Endodermal cell (in vitro differentiated cells): ENCODE measurements around the gene CTIF. TPM values are rescaled to one million over a fixed set of nuclear protein-coding genes. Genes with fewer than 3 reads are reported as not detected.

Source experiments
- DNase-seq: peaks from one replicate; pipeline ENCODE4 v3.0.0-alpha.2; 2017
- H3K27ac ChIP-seq: 2 replicates; pipeline ENCODE4 v1.5.1; 2013; ENCODE audit warnings: mild to moderate bottlenecking, low read depth, low read length, moderate library complexity
- H3K27me3 ChIP-seq: 2 replicates; pipeline ENCODE4 v1.6.1; 2013; ENCODE audit warnings: mild to moderate bottlenecking, low read length, moderate library complexity; ENCODE audit not compliant: insufficient read depth, control insufficient read depth, poor library complexity, severe bottlenecking
- H3K36me3 ChIP-seq: 2 replicates; pipeline ENCODE4 v1.7.0; 2013; ENCODE audit warnings: mild to moderate bottlenecking, low read length, moderate library complexity; ENCODE audit not compliant: control insufficient read depth, insufficient read depth
- H3K4me1 ChIP-seq: one replicate; pipeline ENCODE4 v1.7.0; 2013; ENCODE audit warnings: low read length; ENCODE audit not compliant: control insufficient read depth, insufficient read depth
- H3K4me3 ChIP-seq: 2 replicates; pipeline ENCODE4 v1.5.1; 2013; ENCODE audit warnings: mild to moderate bottlenecking, low read length, moderate library complexity
- H3K9ac ChIP-seq: 2 replicates; pipeline ENCODE4 v1.6.1; 2013; ENCODE audit warnings: mild to moderate bottlenecking, low read length, moderate library complexity; ENCODE audit not compliant: poor library complexity, severe bottlenecking; ENCODE audit errors: extremely low read depth
- H3K9me3 ChIP-seq: 2 replicates; pipeline ENCODE4 v1.6.1; 2013; ENCODE audit warnings: mild to moderate bottlenecking, low read length, moderate library complexity; ENCODE audit not compliant: control insufficient read depth
- H3K27ac Mint-ChIP-seq: 2 replicates; pipeline ENCODE4 v1.8.0; 2020; ENCODE audit warnings: mixed read lengths
- H3K27me3 Mint-ChIP-seq: 2 replicates; pipeline ENCODE4 v1.8.0; 2021; ENCODE audit warnings: mild to moderate bottlenecking, mixed read lengths; ENCODE audit not compliant: insufficient read depth
- H3K36me3 Mint-ChIP-seq: 2 replicates; pipeline ENCODE4 v1.8.0; 2020; ENCODE audit warnings: low read depth, mixed read lengths
- H3K4me1 Mint-ChIP-seq: 2 replicates; pipeline ENCODE4 v1.8.0; 2020; ENCODE audit warnings: mixed read lengths
- H3K4me3 Mint-ChIP-seq: 2 replicates; pipeline ENCODE4 v1.8.0; 2020; ENCODE audit warnings: mild to moderate bottlenecking, moderate library complexity, mixed read lengths
- H3K9me3 Mint-ChIP-seq: 2 replicates; pipeline ENCODE4 v1.8.0; 2020; ENCODE audit warnings: mild to moderate bottlenecking, mixed read lengths
- WGBS, 2 experiments: methylation state at CpG; one replicate each; pipeline versions ENCODE4 v1.1.5 to v1.1.7; 2013; ENCODE audit warnings: missing lambda C conversion rate in 2 of 2, mixed read lengths in 1 of 2; ENCODE audit not compliant: insufficient coverage in 1 of 2, insufficient read length in 1 of 2; 5-methylcytosine and 5-hydroxymethylcytosine counted together
- total RNA-seq, 2 donors: library from RNA; stranded (reverse); fragmentation: NEBNext Ultra II Directional in 1 of 2; extraction: Animal tissue kit (Norgen Biotek cat#: 25700) in 1 of 2; gene quantifications; 2 replicates in 1 of 2; 3 replicates in 1 of 2; pipeline ENCODE4 v1.2.1, GENCODE V29; 2021
- TF ChIP-seq, protein P1 (sequence below): fragments of 200-600 bp; sonication (generic); conservative IDR thresholded peaks from 2 replicates; pipeline ENCODE4 v1.5.0; 2021; ENCODE audit warnings: antibody characterized with exemption, mild to moderate bottlenecking

CTIF gene
- total RNA-seq, 2 donors from 2014 or later: 33.8 to 41.6 TPM

DNA sequence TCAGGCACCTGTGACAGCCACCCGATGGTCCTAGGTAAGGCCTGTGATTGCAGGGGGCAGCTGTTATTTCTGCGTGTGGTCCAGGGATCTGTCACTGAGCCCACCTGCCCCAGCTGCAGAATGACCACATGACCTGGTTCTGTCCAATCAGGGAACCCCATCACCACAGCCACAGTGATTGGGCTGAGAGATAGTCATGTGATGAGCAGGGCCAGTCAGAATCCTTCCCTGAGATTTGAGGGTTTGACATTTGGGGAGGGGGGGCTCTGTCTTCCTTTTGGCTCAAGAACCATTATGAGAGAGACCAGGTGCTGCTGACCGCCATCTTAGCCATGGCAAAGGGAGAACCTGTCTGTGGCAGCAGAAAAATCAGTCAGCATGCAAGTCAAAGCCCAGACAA, 264.7 kb downstream of the CTIF start:
- TF ChIP-seq, protein P1, sequence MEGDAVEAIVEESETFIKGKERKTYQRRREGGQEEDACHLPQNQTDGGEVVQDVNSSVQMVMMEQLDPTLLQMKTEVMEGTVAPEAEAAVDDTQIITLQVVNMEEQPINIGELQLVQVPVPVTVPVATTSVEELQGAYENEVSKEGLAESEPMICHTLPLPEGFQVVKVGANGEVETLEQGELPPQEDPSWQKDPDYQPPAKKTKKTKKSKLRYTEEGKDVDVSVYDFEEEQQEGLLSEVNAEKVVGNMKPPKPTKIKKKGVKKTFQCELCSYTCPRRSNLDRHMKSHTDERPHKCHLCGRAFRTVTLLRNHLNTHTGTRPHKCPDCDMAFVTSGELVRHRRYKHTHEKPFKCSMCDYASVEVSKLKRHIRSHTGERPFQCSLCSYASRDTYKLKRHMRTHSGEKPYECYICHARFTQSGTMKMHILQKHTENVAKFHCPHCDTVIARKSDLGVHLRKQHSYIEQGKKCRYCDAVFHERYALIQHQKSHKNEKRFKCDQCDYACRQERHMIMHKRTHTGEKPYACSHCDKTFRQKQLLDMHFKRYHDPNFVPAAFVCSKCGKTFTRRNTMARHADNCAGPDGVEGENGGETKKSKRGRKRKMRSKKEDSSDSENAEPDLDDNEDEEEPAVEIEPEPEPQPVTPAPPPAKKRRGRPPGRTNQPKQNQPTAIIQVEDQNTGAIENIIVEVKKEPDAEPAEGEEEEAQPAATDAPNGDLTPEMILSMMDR: no peak
- Mint-ChIP-seq H3K9me3 (no peaks in the 10 kb centered on the region), H3K4me3 (no peak overlapping the region), H3K4me1 (peaks cover 20% of the 10 kb centered on the region), H3K36me3 (peaks cover 10% of the 10 kb centered on the region), H3K27me3 (no peaks in the 10 kb centered on the region), H3K27ac (peak overlapping the region; percentile 85)
- DNase-seq: peak; percentile 39
- Histone ChIP-seq H3K4me3 (no peak overlapping the region), H3K27ac (peak overlapping the region; percentile 87), H3K9ac (no peak overlapping the region), H3K36me3 (peaks cover 17% of the 10 kb centered on the region), H3K4me1 (peaks cover 21% of the 10 kb centered on the region), H3K9me3 (no peaks in the 10 kb centered on the region), H3K27me3 (no peaks in the 10 kb centered on the region)
- 90 to 92% methylated on average over 2 to 3 of the region's 3 CpGs for WGBS, 2 experiments

DNA sequence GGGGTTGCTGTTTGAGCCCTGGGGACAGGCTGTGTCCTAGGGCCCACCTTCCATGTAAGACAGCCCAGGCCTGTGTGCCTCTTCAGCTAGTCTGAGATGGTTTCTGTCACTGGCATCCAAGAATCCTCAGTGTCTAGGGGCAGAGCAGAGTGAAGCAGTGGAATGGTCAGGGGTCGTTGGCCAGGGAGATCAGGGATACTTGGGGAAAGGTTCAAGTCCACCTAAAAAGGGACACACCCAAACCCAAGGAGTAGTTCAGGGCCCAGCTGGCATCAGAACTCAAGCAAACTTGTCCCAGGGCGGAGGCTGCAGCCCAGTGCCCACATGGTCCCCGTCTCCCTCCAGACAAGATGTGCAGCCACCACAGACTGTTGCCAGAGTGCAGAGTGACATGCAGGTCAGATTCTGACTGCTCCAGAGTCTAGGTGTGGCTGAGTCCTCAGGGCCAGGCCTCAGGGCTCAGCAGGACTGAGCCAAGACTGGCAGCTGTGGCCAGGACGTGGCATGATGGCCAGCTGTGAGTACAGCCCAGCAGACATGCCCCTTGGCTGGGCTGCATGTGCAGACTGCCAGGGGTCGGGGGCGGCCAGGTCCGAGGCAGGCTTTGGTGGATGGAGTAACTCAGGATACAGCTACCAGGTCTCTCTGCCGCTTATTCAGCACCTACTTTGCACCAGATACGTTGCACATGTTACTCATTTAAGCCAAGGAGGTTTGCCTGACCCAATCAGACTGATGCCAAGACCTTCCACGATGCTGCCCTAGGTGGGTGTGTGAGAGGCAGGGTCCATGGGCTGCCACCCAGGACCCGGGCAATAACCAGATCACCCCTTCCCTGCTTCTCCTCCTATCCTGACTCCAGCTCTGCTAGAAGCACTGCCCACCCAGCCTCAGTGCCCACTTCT, 265.4 kb downstream of the CTIF start:
- Mint-ChIP-seq H3K27ac (no peak overlapping the region), H3K36me3 (peaks cover 10% of the 10 kb centered on the region), H3K4me3 (no peak overlapping the region), H3K4me1 (peaks cover 20% of the 10 kb centered on the region), H3K9me3 (no peaks in the 10 kb centered on the region), H3K27me3 (no peaks in the 10 kb centered on the region)
- Histone ChIP-seq H3K9ac (no peak overlapping the region), H3K27me3 (no peaks in the 10 kb centered on the region), H3K4me1 (peaks cover 21% of the 10 kb centered on the region), H3K36me3 (peaks cover 17% of the 10 kb centered on the region), H3K27ac (no peak overlapping the region), H3K4me3 (no peak overlapping the region), H3K9me3 (no peaks in the 10 kb centered on the region)
- WGBS, 2 experiments: 94 to 97% methylated on average over 9 to 11 of the region's 11 CpGs
- TF ChIP-seq, protein P1: no peak
- no peak for DNase-seq

DNA sequence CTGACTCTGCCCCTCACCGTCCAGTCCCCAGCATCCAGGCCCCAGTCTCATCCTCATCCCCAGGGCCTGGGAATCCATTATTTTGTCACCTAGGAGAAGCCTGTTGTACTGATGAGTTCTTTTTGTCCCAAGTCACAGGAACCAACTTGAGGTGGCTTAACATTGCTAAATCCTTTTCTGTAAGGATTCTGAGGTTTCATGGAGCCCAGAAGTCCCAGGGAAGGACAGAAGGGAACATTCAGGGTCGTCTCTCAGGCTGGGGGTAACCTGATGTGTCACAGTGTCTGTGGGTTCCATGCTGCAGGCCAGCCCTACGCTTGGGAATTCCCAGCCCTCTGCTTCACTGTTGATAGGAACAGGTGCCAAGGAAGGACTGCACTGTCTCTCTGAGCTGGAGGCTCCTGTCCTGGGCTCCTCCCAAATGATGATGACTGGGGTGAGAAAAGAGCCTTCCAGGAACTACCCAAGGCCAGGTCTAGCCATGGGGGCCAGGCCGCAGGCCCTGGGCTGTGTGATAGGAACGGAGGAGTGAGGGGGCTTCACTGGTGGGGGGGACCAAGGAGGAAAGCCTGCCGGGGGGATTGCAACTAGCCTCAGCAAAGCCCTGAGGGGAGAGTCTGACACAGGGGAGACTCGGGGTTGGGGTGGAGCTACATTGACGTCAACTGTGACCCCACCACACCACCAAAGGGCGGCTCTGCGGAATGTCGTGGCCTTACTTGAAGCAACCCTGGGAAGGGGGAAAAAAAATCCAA, 266.2 kb downstream of the CTIF start:
- Mint-ChIP-seq H3K4me1 (peaks cover 20% of the 10 kb centered on the region), H3K36me3 (peaks cover 10% of the 10 kb centered on the region), H3K27ac (no peak overlapping the region), H3K27me3 (no peaks in the 10 kb centered on the region), H3K9me3 (no peaks in the 10 kb centered on the region), H3K4me3 (no peak overlapping the region)
- no peak overlapping the region for H3K27ac ChIP-seq
- peak; percentile 32 for DNase-seq
- no peaks in the 10 kb centered on the region for H3K27me3 ChIP-seq
- no peak overlapping the region for H3K9ac ChIP-seq
- TF ChIP-seq, protein P1: no peak
- no peaks in the 10 kb centered on the region for H3K9me3 ChIP-seq
- peaks cover 21% of the 10 kb centered on the region for H3K4me1 ChIP-seq
- 91 to 95% methylated on average over 5 to 11 of the region's 11 CpGs for WGBS, 2 experiments
- peaks cover 17% of the 10 kb centered on the region for H3K36me3 ChIP-seq
- H3K4me3 ChIP-seq: no peak overlapping the region
